GM10266 (cell line): Measurements from ENCODE around the gene COL4A3.

Experiments
- DNase-seq: peaks from one replicate; pipeline ENCODE4 v3.0.0; 2012; ENCODE audit errors: extremely low spot score
- CTCF ChIP-seq: IDR thresholded peaks from 2 replicates; pipeline ENCODE4 v1.5.1; 2012; ENCODE audit warnings: mild to moderate bottlenecking, low read depth; ENCODE audit not compliant: control insufficient read depth, insufficient read depth; ENCODE audit errors: missing control alignments

COL4A3 gene

GRCh38 chr2:227349989-227350612 lies 185.7 kb downstream of the COL4A3 start:
- DNase-seq = no peak
- TF ChIP-seq CTCF = no peak

GRCh38 chr2:227351639-227352038 lies 187.2 kb downstream of the COL4A3 start:
- DNase-seq = peak; percentile 23
- TF ChIP-seq CTCF = no peak

- TF ChIP-seq CTCF = no peak
- no peak for DNase-seq
Measured at GRCh38 chr2:227360351-227360750, 195.9 kb downstream of the COL4A3 start.

- DNase-seq = no peak
Measured at GRCh38 chr2:227363756-227364155, 199.3 kb downstream of the COL4A3 start.

More at GRCh38 chr2:227363756-227364155, 199.3 kb downstream of the COL4A3 start:
- TF ChIP-seq CTCF = peak; percentile 10
